ENCODE measurements around the gene AASDH. TPM values are rescaled to one million over a fixed set of nuclear protein-coding genes. Genes with fewer than 3 reads are reported as not detected.

The AASDH gene
- total and polyA plus RNA-seq, 2 donors (not counting 1 experiment from before 2014, with no cell fraction given): 6.9 to 15.2 TPM

DNA sequence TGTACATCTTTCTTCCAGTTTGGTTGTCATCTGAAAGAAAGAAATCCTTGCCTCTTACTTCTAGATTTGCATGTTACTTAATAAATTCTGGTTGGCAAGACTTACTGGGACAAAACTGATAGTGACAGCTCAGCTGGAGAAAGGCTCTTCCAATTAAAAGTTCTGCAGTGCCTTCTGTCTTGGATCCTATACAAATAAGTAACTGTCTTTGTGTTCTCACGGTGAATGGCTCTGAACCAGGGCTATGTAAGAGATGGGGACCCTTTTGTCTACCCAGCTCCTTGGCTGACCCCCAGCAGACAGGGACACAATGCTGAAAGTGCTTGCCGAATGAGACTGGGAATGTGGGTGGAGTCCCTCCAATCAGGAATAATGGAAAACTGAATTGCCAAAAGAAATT is 89.5 kb downstream of the AASDH start:
- WGBS (ENCODE audit: insufficient coverage): 94% methylated on average over 2 of the region's 2 CpGs
- TF ChIP-seq, protein P1, sequence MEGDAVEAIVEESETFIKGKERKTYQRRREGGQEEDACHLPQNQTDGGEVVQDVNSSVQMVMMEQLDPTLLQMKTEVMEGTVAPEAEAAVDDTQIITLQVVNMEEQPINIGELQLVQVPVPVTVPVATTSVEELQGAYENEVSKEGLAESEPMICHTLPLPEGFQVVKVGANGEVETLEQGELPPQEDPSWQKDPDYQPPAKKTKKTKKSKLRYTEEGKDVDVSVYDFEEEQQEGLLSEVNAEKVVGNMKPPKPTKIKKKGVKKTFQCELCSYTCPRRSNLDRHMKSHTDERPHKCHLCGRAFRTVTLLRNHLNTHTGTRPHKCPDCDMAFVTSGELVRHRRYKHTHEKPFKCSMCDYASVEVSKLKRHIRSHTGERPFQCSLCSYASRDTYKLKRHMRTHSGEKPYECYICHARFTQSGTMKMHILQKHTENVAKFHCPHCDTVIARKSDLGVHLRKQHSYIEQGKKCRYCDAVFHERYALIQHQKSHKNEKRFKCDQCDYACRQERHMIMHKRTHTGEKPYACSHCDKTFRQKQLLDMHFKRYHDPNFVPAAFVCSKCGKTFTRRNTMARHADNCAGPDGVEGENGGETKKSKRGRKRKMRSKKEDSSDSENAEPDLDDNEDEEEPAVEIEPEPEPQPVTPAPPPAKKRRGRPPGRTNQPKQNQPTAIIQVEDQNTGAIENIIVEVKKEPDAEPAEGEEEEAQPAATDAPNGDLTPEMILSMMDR (IDR thresholded peaks at IDR 0.05): no peak
- no peak for TF ChIP-seq EZH2 (IDR thresholded peaks at IDR 0.05; ENCODE audit: borderline replicate concordance, insufficient read depth, low read depth, low read length, poor library complexity, severe bottlenecking)
- H3K27me3 ChIP-seq (replicated peaks in 1 of 4; ENCODE audit: control extremely low read depth in 1 of 4, control insufficient read depth in 3 of 4, insufficient read depth in 4 of 4, low read length in 3 of 4): no peaks in the 10 kb centered on the region
- no peak for ATAC-seq (ENCODE audit: low read depth)
- no peak overlapping the region for H3K27ac Mint-ChIP-seq
- H3K79me2 ChIP-seq (ENCODE audit: control insufficient read depth, insufficient read depth, low read length): no peaks in the 10 kb centered on the region
- ChIA-PET CTCF (interaction anchor here (0.5 to 0.9 kb wide), 2 partner anchors 8 to 837 kb away, joined by 3 to 4 read pairs; no protein-coding TSS in a partner anchor), POLR2A (no interaction called here)
- no peak overlapping the region for H2AFZ ChIP-seq (ENCODE audit: insufficient read depth, low read depth, low read length, poor library complexity, severe bottlenecking)
- no peaks in the 10 kb centered on the region for H3K9me3 ChIP-seq (ENCODE audit: control extremely low read depth in 1 of 3, control insufficient read depth in 2 of 3, insufficient read depth in 1 of 3, low read length in 2 of 3)
- no peaks in the 10 kb centered on the region for H3K9me3 Mint-ChIP-seq (ENCODE audit: insufficient read depth)
- H3K27ac ChIP-seq (ENCODE audit: low read length in 2 of 2): no peak overlapping the region
- no peak for DNase-seq
- no peak overlapping the region for H3K4me2 ChIP-seq (replicated peaks; ENCODE audit: low read depth, low read length, poor library complexity, severe bottlenecking)
- H3K27me3 Mint-ChIP-seq: no peaks in the 10 kb centered on the region
- no peak overlapping the region for H3K4me3 Mint-ChIP-seq
- H4K20me1 ChIP-seq (ENCODE audit: control insufficient read depth, insufficient read depth, low read length, poor library complexity, severe bottlenecking): no peaks in the 10 kb centered on the region
- intact Hi-C loops (cut with micrococcal nuclease): no loop called here
- no peak overlapping the region for H3K4me3 ChIP-seq (ENCODE audit: control extremely low read depth in 1 of 5, extremely low read depth in 1 of 5, insufficient read depth in 1 of 5, low read depth in 2 of 5, low read length in 4 of 5)
- H3K9ac ChIP-seq (ENCODE audit: low read length): no peak overlapping the region
- H3K4me1 Mint-ChIP-seq: peaks cover 7% of the 10 kb centered on the region
- no peaks in the 10 kb centered on the region for H3K36me3 ChIP-seq (replicated peaks in 1 of 2; ENCODE audit: control extremely low read depth in 1 of 2, control insufficient read depth in 1 of 2, extremely low read depth in 1 of 2, insufficient read depth in 2 of 2, low read length in 1 of 2)
- peaks cover 0 to 5% of the 10 kb centered on the region in 2 donors for H3K4me1 ChIP-seq (ENCODE audit: control insufficient read depth in 2 of 2, insufficient read depth in 2 of 2, low read length in 2 of 2)

DNA sequence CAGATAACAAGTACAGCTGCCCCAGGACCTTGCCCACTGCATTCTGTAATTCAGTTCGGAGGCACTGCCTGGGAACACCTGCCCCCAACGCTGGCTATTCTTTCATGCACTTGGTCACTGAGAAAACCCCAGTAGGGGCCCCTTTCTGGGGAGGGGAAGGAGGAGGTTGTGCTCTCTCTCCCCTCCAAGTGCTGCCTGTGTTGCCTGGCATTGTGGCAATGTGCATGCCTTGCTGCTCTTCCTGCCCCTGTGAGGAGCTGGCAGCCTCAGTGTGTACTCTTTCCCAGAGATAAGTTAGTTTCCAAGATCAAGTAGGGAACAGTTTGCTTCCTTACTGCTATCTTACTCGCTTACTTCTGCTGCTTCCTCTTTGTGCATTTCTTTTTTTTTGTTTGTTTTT is 90.8 kb downstream of the AASDH start:
- 54% methylated on average over 2 of the region's 3 CpGs for WGBS (ENCODE audit: insufficient coverage)
- no peaks in the 10 kb centered on the region for H3K79me2 ChIP-seq (ENCODE audit: control insufficient read depth, insufficient read depth, low read length)
- no peaks in the 10 kb centered on the region for H4K20me1 ChIP-seq (ENCODE audit: control insufficient read depth, insufficient read depth, low read length, poor library complexity, severe bottlenecking)
- no peak overlapping the region for H3K4me3 ChIP-seq (ENCODE audit: control extremely low read depth in 1 of 5, extremely low read depth in 1 of 5, insufficient read depth in 1 of 5, low read depth in 2 of 5, low read length in 4 of 5)
- no peaks in the 10 kb centered on the region for H3K27me3 ChIP-seq (replicated peaks in 1 of 4; ENCODE audit: control extremely low read depth in 1 of 4, control insufficient read depth in 3 of 4, insufficient read depth in 4 of 4, low read length in 3 of 4)
- peak overlapping the region; percentile 19 for H2AFZ ChIP-seq (ENCODE audit: insufficient read depth, low read depth, low read length, poor library complexity, severe bottlenecking)
- H3K27me3 Mint-ChIP-seq: no peaks in the 10 kb centered on the region
- no peaks in the 10 kb centered on the region for H3K36me3 ChIP-seq (replicated peaks in 1 of 2; ENCODE audit: control extremely low read depth in 1 of 2, control insufficient read depth in 1 of 2, extremely low read depth in 1 of 2, insufficient read depth in 2 of 2, low read length in 1 of 2)
- no peak overlapping the region for H3K9ac ChIP-seq (ENCODE audit: low read length)
- H3K9me3 ChIP-seq (ENCODE audit: control extremely low read depth in 1 of 3, control insufficient read depth in 2 of 3, insufficient read depth in 1 of 3, low read length in 2 of 3): no peaks in the 10 kb centered on the region
- POLR2A ChIA-PET: no interaction called here
- no peak overlapping the region for H3K27ac ChIP-seq (ENCODE audit: low read length in 2 of 2)
- intact Hi-C loops (cut with micrococcal nuclease): no loop called here
- DNase-seq (no peak), ATAC-seq (ENCODE audit: low read depth) (no peak)
- no peaks in the 10 kb centered on the region for H3K9me3 Mint-ChIP-seq (ENCODE audit: insufficient read depth)
- CTCF ChIA-PET: no interaction called here
- H3K27ac Mint-ChIP-seq: no peak overlapping the region
- peaks cover 7% of the 10 kb centered on the region for H3K4me1 Mint-ChIP-seq
- no peak overlapping the region for H3K4me3 Mint-ChIP-seq
- H3K4me1 ChIP-seq (ENCODE audit: control insufficient read depth in 2 of 2, insufficient read depth in 2 of 2, low read length in 2 of 2): peaks cover 0 to 4% of the 10 kb centered on the region in 2 donors
- H3K4me2 ChIP-seq (replicated peaks; ENCODE audit: low read depth, low read length, poor library complexity, severe bottlenecking): no peak overlapping the region
- TF ChIP-seq, protein P1 (IDR thresholded peaks at IDR 0.05): no peak
- TF ChIP-seq EZH2 (IDR thresholded peaks at IDR 0.05; ENCODE audit: borderline replicate concordance, insufficient read depth, low read depth, low read length, poor library complexity, severe bottlenecking): no peak

All from B cell (primary cell).